Measurements from ENCODE around the gene PKD2. TPM values are rescaled to one million over a fixed set of nuclear protein-coding genes. Genes with fewer than 3 reads are reported as not detected.

Gene PKD2
- polyA plus RNA-seq, 1 of the 3 experiments (the other 2 are of a cell fraction): 44.6 TPM

DNA sequence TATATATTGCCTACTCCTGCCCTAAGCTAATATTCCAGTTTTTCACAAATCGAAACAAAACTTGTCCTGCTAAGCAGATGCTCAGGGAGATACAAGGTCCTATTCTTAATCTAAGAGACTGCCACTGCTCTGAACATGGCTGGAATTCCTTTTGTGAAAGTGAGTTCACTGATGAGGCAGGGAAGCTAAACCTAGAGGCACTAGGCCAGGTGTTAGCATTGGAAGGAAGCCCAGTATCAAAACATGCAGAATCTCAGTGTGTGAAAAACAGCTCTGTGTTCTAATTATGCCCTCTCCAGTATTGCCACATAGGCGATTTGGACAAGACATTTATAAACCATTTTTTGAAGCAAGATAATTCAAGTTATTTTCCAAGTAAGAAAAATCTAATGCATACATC lies 103.4 kb downstream of the PKD2 start:
- 64% methylated on average over 2 of the region's 2 CpGs for WGBS (ENCODE audit: low lambda C conversion rate)
- Histone ChIP-seq H3K27me3 (ENCODE audit: insufficient read depth) (no peaks in the 10 kb centered on the region), H4K20me1 (ENCODE audit: insufficient read depth) (no peaks in the 10 kb centered on the region), H3K79me2 (ENCODE audit: insufficient read depth) (no peaks in the 10 kb centered on the region), H3K9me3 (no peaks in the 10 kb centered on the region), H3F3A (replicated peaks; ENCODE audit: insufficient read depth) (peaks cover 8% of the 10 kb centered on the region), H3K9me2 (no peaks in the 10 kb centered on the region), H3K9ac (no peak overlapping the region), H3K4me2 (no peak overlapping the region), H2AFZ (ENCODE audit: low read depth) (no peak overlapping the region), H3K4me3 (ENCODE audit: low read depth in 2 of 2, low read length in 1 of 2) (no peak overlapping the region), H3K36me3 (replicated peaks in 1 of 2; ENCODE audit: control insufficient read depth in 1 of 2, insufficient read depth in 2 of 2, low read length in 1 of 2) (no peaks in the 10 kb centered on the region), H3K4me1 (ENCODE audit: control insufficient read depth in 1 of 2, insufficient read depth in 2 of 2, low read depth in 1 of 2, low read length in 1 of 2) (peaks cover 0 to 2% of the 10 kb centered on the region in 2 experiments; a peak in 2 of 4 replicates), H3K27ac (ENCODE audit: low read depth in 2 of 2, low read length in 1 of 2) (no peak overlapping the region)
- ChIA-PET CTCF (interaction anchor here (0.6 kb wide), 1 partner anchor 26 kb away, joined by 3 read pairs; no protein-coding TSS in a partner anchor), POLR2A (no interaction called here)
- TF ChIP-seq, protein P1, sequence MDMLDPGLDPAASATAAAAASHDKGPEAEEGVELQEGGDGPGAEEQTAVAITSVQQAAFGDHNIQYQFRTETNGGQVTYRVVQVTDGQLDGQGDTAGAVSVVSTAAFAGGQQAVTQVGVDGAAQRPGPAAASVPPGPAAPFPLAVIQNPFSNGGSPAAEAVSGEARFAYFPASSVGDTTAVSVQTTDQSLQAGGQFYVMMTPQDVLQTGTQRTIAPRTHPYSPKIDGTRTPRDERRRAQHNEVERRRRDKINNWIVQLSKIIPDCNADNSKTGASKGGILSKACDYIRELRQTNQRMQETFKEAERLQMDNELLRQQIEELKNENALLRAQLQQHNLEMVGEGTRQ (IDR thresholded peaks at IDR 0.05; ENCODE audit: borderline replicate concordance, low read depth, low read length): no peak
- TF ChIP-seq GABPA (IDR thresholded peaks at IDR 0.05; ENCODE audit: low read depth) (no peak), ELF1 (IDR thresholded peaks at IDR 0.05) (no peak), RXRA (IDR thresholded peaks at IDR 0.05; ENCODE audit: borderline replicate concordance, low read depth) (no peak), EZH2phosphoT487 (IDR thresholded peaks at IDR 0.05; ENCODE audit: borderline replicate concordance, low read depth) (no peak), TCF12 (IDR thresholded peaks at IDR 0.05) (no peak), SMC3 (IDR thresholded peaks at IDR 0.05; ENCODE audit: low read depth, low read length) (no peak), FOXJ3 (CRISPR knock-in tag; IDR thresholded peaks at IDR 0.05) (no peak), NFIC (IDR thresholded peaks at IDR 0.05; ENCODE audit: borderline replicate concordance) (no peak), CHD2 (IDR thresholded peaks at IDR 0.05; ENCODE audit: low read length, partially characterized antibody) (no peak), RCOR1 (IDR thresholded peaks at IDR 0.05; ENCODE audit: low read length) (no peak), JUND (IDR thresholded peaks at IDR 0.05) (no peak), RFX5 (IDR thresholded peaks at IDR 0.05; ENCODE audit: low read length) (no peak), TAF1 (IDR thresholded peaks at IDR 0.05; ENCODE audit: borderline replicate concordance, low read depth, low read length) (no peak)
- TF ChIP-seq, protein P2, sequence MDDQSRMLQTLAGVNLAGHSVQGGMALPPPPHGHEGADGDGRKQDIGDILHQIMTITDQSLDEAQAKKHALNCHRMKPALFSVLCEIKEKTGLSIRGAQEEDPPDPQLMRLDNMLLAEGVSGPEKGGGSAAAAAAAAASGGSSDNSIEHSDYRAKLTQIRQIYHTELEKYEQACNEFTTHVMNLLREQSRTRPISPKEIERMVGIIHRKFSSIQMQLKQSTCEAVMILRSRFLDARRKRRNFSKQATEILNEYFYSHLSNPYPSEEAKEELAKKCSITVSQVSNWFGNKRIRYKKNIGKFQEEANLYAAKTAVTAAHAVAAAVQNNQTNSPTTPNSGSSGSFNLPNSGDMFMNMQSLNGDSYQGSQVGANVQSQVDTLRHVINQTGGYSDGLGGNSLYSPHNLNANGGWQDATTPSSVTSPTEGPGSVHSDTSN (IDR thresholded peaks at IDR 0.05): no peak
- TF ChIP-seq, protein P3, sequence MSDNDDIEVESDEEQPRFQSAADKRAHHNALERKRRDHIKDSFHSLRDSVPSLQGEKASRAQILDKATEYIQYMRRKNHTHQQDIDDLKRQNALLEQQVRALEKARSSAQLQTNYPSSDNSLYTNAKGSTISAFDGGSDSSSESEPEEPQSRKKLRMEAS (IDR thresholded peaks at IDR 0.05; ENCODE audit: low read depth): no peak
- TF ChIP-seq, protein P4, sequence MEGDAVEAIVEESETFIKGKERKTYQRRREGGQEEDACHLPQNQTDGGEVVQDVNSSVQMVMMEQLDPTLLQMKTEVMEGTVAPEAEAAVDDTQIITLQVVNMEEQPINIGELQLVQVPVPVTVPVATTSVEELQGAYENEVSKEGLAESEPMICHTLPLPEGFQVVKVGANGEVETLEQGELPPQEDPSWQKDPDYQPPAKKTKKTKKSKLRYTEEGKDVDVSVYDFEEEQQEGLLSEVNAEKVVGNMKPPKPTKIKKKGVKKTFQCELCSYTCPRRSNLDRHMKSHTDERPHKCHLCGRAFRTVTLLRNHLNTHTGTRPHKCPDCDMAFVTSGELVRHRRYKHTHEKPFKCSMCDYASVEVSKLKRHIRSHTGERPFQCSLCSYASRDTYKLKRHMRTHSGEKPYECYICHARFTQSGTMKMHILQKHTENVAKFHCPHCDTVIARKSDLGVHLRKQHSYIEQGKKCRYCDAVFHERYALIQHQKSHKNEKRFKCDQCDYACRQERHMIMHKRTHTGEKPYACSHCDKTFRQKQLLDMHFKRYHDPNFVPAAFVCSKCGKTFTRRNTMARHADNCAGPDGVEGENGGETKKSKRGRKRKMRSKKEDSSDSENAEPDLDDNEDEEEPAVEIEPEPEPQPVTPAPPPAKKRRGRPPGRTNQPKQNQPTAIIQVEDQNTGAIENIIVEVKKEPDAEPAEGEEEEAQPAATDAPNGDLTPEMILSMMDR (IDR thresholded peaks at IDR 0.05): no peak
- TF ChIP-seq, protein P5, sequence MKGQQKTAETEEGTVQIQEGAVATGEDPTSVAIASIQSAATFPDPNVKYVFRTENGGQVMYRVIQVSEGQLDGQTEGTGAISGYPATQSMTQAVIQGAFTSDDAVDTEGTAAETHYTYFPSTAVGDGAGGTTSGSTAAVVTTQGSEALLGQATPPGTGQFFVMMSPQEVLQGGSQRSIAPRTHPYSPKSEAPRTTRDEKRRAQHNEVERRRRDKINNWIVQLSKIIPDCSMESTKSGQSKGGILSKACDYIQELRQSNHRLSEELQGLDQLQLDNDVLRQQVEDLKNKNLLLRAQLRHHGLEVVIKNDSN (IDR thresholded peaks at IDR 0.05; ENCODE audit: borderline replicate concordance, low read depth): no peak
- DNase-seq: no peak

Measured in SK-N-SH (cell line).